Ectodermal cell (in vitro differentiated cells): Measurements from ENCODE around the gene TSPAN3.

Experiments used
- H3K27ac ChIP-seq: 2 replicates; pipeline ENCODE4 v1.7.0; 2013; ENCODE audit warnings: mild to moderate bottlenecking, low read depth, low read length; ENCODE audit not compliant: insufficient read depth, poor library complexity, severe bottlenecking
- H3K27me3 ChIP-seq: 2 replicates; pipeline ENCODE4 v1.7.0; 2013; ENCODE audit warnings: mild to moderate bottlenecking, low read length; ENCODE audit not compliant: insufficient read depth, control insufficient read depth, poor library complexity, severe bottlenecking
- H3K36me3 ChIP-seq: one replicate; pipeline ENCODE4 v1.7.0; 2013; ENCODE audit warnings: low read length; ENCODE audit not compliant: control insufficient read depth, insufficient read depth
- H3K4me1 ChIP-seq: one replicate; pipeline ENCODE4 v1.7.0; 2013; ENCODE audit warnings: low read length; ENCODE audit not compliant: control insufficient read depth, insufficient read depth
- H3K4me3 ChIP-seq: 2 replicates; pipeline ENCODE4 v1.7.0; 2013; ENCODE audit warnings: low read depth, low read length, control low read depth; ENCODE audit not compliant: insufficient read depth
- H3K9me3 ChIP-seq: 2 replicates; pipeline ENCODE4 v1.7.0; 2013; ENCODE audit warnings: mild to moderate bottlenecking, low read length, moderate library complexity; ENCODE audit not compliant: control insufficient read depth
- WGBS, 2 experiments: methylation state at CpG; one replicate each; pipeline ENCODE4 v1.1.7; 2013; ENCODE audit warnings: missing lambda C conversion rate in 2 of 2; 5-methylcytosine and 5-hydroxymethylcytosine counted together

TSPAN3 gene

GRCh38 chr15:77099741-77100463, 29.0 kb upstream of the TSPAN3 start:
- no peaks in the 10 kb centered on the region for H3K36me3 ChIP-seq
- WGBS, 2 experiments, result 87 to 95% methylated on average over 4 of the region's 4 CpGs
- no peak overlapping the region for H3K4me3 ChIP-seq
- H3K27me3 ChIP-seq, result no peaks in the 10 kb centered on the region
- H3K27ac ChIP-seq, result no peak overlapping the region
- H3K4me1 ChIP-seq, result peaks cover 7% of the 10 kb centered on the region
- H3K9me3 ChIP-seq, result no peaks in the 10 kb centered on the region

GRCh38 chr15:77098572-77098971, 27.7 kb upstream of the TSPAN3 start:
- WGBS, 2 experiments, result 87 to 94% methylated on average over 4 of the region's 4 CpGs

GRCh38 chr15:77097921-77098320, 27.0 kb upstream of the TSPAN3 start:
- WGBS, 2 experiments, result 92 to 98% methylated on average over 5 of the region's 5 CpGs
- Histone ChIP-seq H3K4me1 (no peaks in the 10 kb centered on the region), H3K27ac (no peak overlapping the region), H3K4me3 (no peak overlapping the region), H3K9me3 (no peaks in the 10 kb centered on the region), H3K36me3 (no peaks in the 10 kb centered on the region), H3K27me3 (no peaks in the 10 kb centered on the region)

More at GRCh38 chr15:77098572-77098971, 27.7 kb upstream of the TSPAN3 start:
- Histone ChIP-seq H3K27ac (no peak overlapping the region), H3K27me3 (no peaks in the 10 kb centered on the region), H3K4me3 (no peak overlapping the region), H3K36me3 (no peaks in the 10 kb centered on the region), H3K4me1 (peaks cover under 1% of the 10 kb centered on the region), H3K9me3 (no peaks in the 10 kb centered on the region)

- Histone ChIP-seq H3K27ac (no peak overlapping the region), H3K36me3 (no peaks in the 10 kb centered on the region), H3K27me3 (no peaks in the 10 kb centered on the region), H3K4me3 (no peak overlapping the region), H3K9me3 (no peaks in the 10 kb centered on the region), H3K4me1 (no peaks in the 10 kb centered on the region)
- 91 to 93% methylated on average over 7 of the region's 7 CpGs for WGBS, 2 experiments
These were observed 26.4 kb upstream of the TSPAN3 start for GRCh38 chr15:77097248-77097721.

- Histone ChIP-seq H3K4me1 (no peaks in the 10 kb centered on the region), H3K27me3 (no peaks in the 10 kb centered on the region), H3K27ac (no peak overlapping the region), H3K36me3 (no peaks in the 10 kb centered on the region), H3K4me3 (no peak overlapping the region), H3K9me3 (no peaks in the 10 kb centered on the region)
- 93 to 94% methylated on average over 7 of the region's 7 CpGs for WGBS, 2 experiments
These were observed 25.6 kb upstream of the TSPAN3 start for GRCh38 chr15:77096541-77096940.

GRCh38 chr15:77096138-77096537, 25.2 kb upstream of the TSPAN3 start:
- Histone ChIP-seq H3K4me3 (no peak overlapping the region), H3K27ac (no peak overlapping the region), H3K27me3 (no peaks in the 10 kb centered on the region), H3K4me1 (no peaks in the 10 kb centered on the region), H3K9me3 (no peaks in the 10 kb centered on the region), H3K36me3 (no peaks in the 10 kb centered on the region)
- 91 to 93% methylated on average over 4 of the region's 4 CpGs for WGBS, 2 experiments

- H3K4me1 ChIP-seq, result no peaks in the 10 kb centered on the region
- no peak overlapping the region for H3K4me3 ChIP-seq
- no peaks in the 10 kb centered on the region for H3K36me3 ChIP-seq
- WGBS, 2 experiments, result 78 to 82% methylated on average over 11 of the region's 11 CpGs
- H3K27me3 ChIP-seq, result no peaks in the 10 kb centered on the region
- H3K9me3 ChIP-seq, result no peaks in the 10 kb centered on the region
- no peak overlapping the region for H3K27ac ChIP-seq
These were observed 23.6 kb upstream of the TSPAN3 start for GRCh38 chr15:77094397-77095030.

- Histone ChIP-seq H3K4me1 (no peaks in the 10 kb centered on the region), H3K9me3 (no peaks in the 10 kb centered on the region), H3K36me3 (no peaks in the 10 kb centered on the region), H3K4me3 (no peak overlapping the region), H3K27me3 (no peaks in the 10 kb centered on the region), H3K27ac (no peak overlapping the region)
- 92 to 100% methylated on average over 1 of the region's 1 CpG for WGBS, 2 experiments
These were observed 22.5 kb upstream of the TSPAN3 start for GRCh38 chr15:77093436-77093835.

GRCh38 chr15:77091097-77091496, 20.2 kb upstream of the TSPAN3 start:
- Histone ChIP-seq H3K27me3 (no peaks in the 10 kb centered on the region), H3K9me3 (no peaks in the 10 kb centered on the region), H3K4me3 (no peak overlapping the region), H3K27ac (no peak overlapping the region), H3K36me3 (no peaks in the 10 kb centered on the region), H3K4me1 (no peaks in the 10 kb centered on the region)
- 95 to 96% methylated on average over 2 of the region's 2 CpGs for WGBS, 2 experiments

GRCh38 chr15:77087213-77087612, 16.3 kb upstream of the TSPAN3 start:
- 86 to 91% methylated on average over 2 of the region's 2 CpGs for WGBS, 2 experiments
- peaks cover 6% of the 10 kb centered on the region for H3K4me1 ChIP-seq
- no peaks in the 10 kb centered on the region for H3K36me3 ChIP-seq
- no peak overlapping the region for H3K27ac ChIP-seq
- H3K9me3 ChIP-seq, result no peaks in the 10 kb centered on the region
- no peaks in the 10 kb centered on the region for H3K27me3 ChIP-seq
- no peak overlapping the region for H3K4me3 ChIP-seq
